Measurements from ENCODE around the gene TSPAN18. TPM values are rescaled to one million over a fixed set of nuclear protein-coding genes. Genes with fewer than 3 reads are reported as not detected.

Gene TSPAN18
- total and polyA plus RNA-seq, 10 of the 15 experiments (the other 5 are each of a cell fraction or from before 2014, with no cell fraction given): 0.02 to 0.77 (median 0.13) TPM; not detected in 1

DNA sequence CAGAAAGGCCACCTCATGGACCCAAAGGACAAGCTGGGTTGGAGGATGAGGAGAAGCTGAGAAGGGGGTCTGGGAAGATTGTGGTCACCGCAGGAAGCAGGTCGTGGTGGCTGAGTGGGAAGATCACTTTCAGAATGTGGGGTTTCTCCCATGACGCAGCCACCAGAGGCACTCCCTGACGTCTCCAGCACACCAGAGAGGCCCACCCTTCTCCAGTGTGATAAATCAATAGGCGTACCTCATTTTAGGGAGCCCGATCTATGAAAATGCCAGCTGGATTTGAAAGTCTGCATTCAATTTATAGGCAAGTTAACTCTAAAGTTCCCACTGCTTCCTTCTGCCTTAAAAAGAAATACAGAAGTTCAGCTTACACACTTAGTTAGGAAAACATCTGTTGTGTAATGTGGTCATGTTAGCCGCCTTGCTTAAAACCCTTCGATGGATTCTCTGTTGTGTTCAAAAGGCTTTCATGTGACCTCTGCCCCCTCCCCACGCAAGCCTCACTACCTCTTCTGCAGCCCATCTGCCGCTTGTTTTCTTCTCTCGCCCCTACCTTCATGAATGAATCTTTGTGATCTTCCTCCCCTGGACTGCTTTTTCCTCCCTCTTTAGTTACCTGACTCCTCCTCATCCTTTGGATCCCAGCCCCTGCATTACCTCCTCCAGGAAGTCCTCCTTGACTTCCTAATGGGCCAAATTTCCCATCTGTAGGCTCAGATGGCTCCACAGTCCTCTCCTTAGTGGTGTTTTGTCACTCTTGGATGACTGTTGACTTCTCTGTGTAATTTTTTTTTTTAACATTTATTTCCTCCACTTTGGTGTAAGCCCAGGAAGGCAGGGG lies 10.7 kb downstream of the TSPAN18 start:
- H3K4me2 ChIP-seq (ENCODE audit: control insufficient read depth, insufficient read depth): no peak overlapping the region
- no peak for FAIRE-seq

More for the DNA sequence above, 10.7 kb downstream of the TSPAN18 start:
- ChIA-PET SMC1A (ENCODE audit: uncharacterized antibody, unreplicated experiment) (no interaction called here), POLR2A (no interaction called here), CTCF (no interaction called here), RAD21 (ENCODE audit: unreplicated experiment) (no interaction called here)
- Histone ChIP-seq H3K27ac (ENCODE audit: control insufficient read depth, insufficient read depth) (no peak overlapping the region), H2AFZ (ENCODE audit: control insufficient read depth, low read depth, low read length) (no peak overlapping the region), H3K36me3 (ENCODE audit: control insufficient read depth in 2 of 2, insufficient read depth in 2 of 2, low read length in 1 of 2) (no peaks in the 10 kb centered on the region), H3K4me3 (no peak overlapping the region), H3K27me3 (replicated peaks in 1 of 2; ENCODE audit: control insufficient read depth in 2 of 2, insufficient read depth in 2 of 2, low read length in 1 of 2) (peaks cover 0 to 2% of the 10 kb centered on the region in 2 experiments; a peak in 3 of 4 replicates), H4K20me1 (ENCODE audit: control insufficient read depth, insufficient read depth) (no peaks in the 10 kb centered on the region), H3K4me1 (ENCODE audit: control insufficient read depth, insufficient read depth, low read length) (no peaks in the 10 kb centered on the region), H3K9ac (ENCODE audit: control insufficient read depth, insufficient read depth, low read length) (no peak overlapping the region), H3K9me3 (replicated peaks; ENCODE audit: control insufficient read depth, insufficient read depth, low read length) (no peaks in the 10 kb centered on the region), H3K79me2 (ENCODE audit: control insufficient read depth, insufficient read depth, low read length) (no peaks in the 10 kb centered on the region)
- intact Hi-C loops (cut with micrococcal nuclease; ENCODE audit: unreplicated experiment) (no loop called here), in situ Hi-C loops (cut with MboI) (no loop called here)
- DNase-seq (ENCODE audit: low read depth, low spot score) (no peak), ATAC-seq (no peak)
- peak; percentile 30; the same call in 1 of the 2 replicates for TF ChIP-seq RUNX3 (IDR thresholded peaks at IDR 0.05; ENCODE audit: low read length)
- no peak for TF ChIP-seq TARDBP (IDR thresholded peaks at IDR 0.05; ENCODE audit: borderline replicate concordance)
- TF ChIP-seq MEF2A (IDR thresholded peaks at IDR 0.05; ENCODE audit: insufficient read depth, low read depth, low read length): no peak
- TF ChIP-seq, protein P1, sequence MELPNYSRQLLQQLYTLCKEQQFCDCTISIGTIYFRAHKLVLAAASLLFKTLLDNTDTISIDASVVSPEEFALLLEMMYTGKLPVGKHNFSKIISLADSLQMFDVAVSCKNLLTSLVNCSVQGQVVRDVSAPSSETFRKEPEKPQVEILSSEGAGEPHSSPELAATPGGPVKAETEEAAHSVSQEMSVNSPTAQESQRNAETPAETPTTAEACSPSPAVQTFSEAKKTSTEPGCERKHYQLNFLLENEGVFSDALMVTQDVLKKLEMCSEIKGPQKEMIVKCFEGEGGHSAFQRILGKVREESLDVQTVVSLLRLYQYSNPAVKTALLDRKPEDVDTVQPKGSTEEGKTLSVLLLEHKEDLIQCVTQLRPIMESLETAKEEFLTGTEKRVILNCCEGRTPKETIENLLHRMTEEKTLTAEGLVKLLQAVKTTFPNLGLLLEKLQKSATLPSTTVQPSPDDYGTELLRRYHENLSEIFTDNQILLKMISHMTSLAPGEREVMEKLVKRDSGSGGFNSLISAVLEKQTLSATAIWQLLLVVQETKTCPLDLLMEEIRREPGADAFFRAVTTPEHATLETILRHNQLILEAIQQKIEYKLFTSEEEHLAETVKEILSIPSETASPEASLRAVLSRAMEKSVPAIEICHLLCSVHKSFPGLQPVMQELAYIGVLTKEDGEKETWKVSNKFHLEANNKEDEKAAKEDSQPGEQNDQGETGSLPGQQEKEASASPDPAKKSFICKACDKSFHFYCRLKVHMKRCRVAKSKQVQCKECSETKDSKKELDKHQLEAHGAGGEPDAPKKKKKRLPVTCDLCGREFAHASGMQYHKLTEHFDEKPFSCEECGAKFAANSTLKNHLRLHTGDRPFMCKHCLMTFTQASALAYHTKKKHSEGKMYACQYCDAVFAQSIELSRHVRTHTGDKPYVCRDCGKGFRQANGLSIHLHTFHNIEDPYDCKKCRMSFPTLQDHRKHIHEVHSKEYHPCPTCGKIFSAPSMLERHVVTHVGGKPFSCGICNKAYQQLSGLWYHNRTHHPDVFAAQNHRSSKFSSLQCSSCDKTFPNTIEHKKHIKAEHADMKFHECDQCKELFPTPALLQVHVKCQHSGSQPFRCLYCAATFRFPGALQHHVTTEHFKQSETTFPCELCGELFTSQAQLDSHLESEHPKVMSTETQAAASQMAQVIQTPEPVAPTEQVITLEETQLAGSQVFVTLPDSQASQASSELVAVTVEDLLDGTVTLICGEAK (IDR thresholded peaks at IDR 0.05; ENCODE audit: borderline replicate concordance): no peak
- 39% methylated on average over 11 of the region's 11 CpGs for WGBS (ENCODE audit: insufficient coverage, insufficient replicate concordance, low lambda C conversion rate, missing lambda C conversion rate)
- no TSS peak for BruUV-seq (replicated peaks)
